HepG2 (cell line): ENCODE measurements around the gene DCUN1D2. TPM values are rescaled to one million over a fixed set of nuclear protein-coding genes. Genes with fewer than 3 reads are reported as not detected.

Experiments used
- GLI4 ChIP-seq: sonication (generic); formaldehyde crosslinking; IDR thresholded peaks from 2 replicates; pipeline ENCODE4 v1.5.1; 2020; ENCODE audit warnings: missing genetic modification reagents, mild to moderate bottlenecking, moderate library complexity, borderline replicate concordance
- KDM6A ChIP-seq: IDR thresholded peaks from 2 replicates; pipeline ENCODE4 v1.6.1; 2016; ENCODE audit warnings: low read depth
- PCBP1 ChIP-seq: fragments of 200-400 bp; formaldehyde crosslinking; IDR thresholded peaks from 2 replicates; pipeline ENCODE4 v1.6.1; 2017; ENCODE audit warnings: mild to moderate bottlenecking, low read depth, low read length, borderline replicate concordance
- ZFYVE20 ChIP-seq: sonication (generic); formaldehyde crosslinking; IDR thresholded peaks from 2 replicates; pipeline ENCODE4 v1.8.0; 2023; ENCODE audit warnings: low read depth, mild to moderate bottlenecking, moderate library complexity, missing genetic modification reagents, borderline replicate concordance
- ZNF143 ChIP-seq: sonication (generic); formaldehyde crosslinking; IDR thresholded peaks from 2 replicates; pipeline ENCODE4 v1.4.0; 2020; ENCODE audit warnings: missing genetic modification reagents
- polyA plus RNA-seq, 8 experiments: library from polyadenylated mRNA; depleted of rRNA in 3 of 8; stranded (reverse) in 7 of 8; unstranded in 1 of 8; fragments of >200 nt; fragmentation: Illumina TruSeq in 4 of 8; extraction: Trizol in 4 of 8; gene quantifications; 2 replicates each; pipeline versions ENCODE4 v1.2.1 to v1.2.3, GENCODE V29; 2011 to 2016; ENCODE audit warnings: low read depth in 4 of 8, missing spikeins in 1 of 8, mixed read lengths in 1 of 8; ENCODE audit not compliant: insufficient read depth in 1 of 8
- total RNA-seq, 5 experiments: library from RNA; depleted of rRNA; stranded (reverse); fragments of >200 nt; fragmentation: Illumina TruSeq; extraction: Trizol; gene quantifications; 2 replicates each; pipeline ENCODE4 v1.2.3, GENCODE V29; 2016; ENCODE audit warnings: low read depth in 1 of 5
- TF ChIP-seq, protein P1 (sequence below), 2 experiments: sonication (generic) in 1 of 2; formaldehyde crosslinking in 1 of 2; IDR thresholded peaks; 2 replicates each; pipeline versions ENCODE4 v1.6.1 to v1.9.0; 2014 to 2022; ENCODE audit warnings: antibody characterized with exemption in 1 of 2, borderline replicate concordance in 1 of 2, inconsistent platforms in 1 of 2, low read depth in 1 of 2, missing genetic modification reagents in 1 of 2

DCUN1D2 gene
- total and polyA plus RNA-seq, 2 of the 13 experiments (the other 11 are each of a cell fraction or from before 2014, with no cell fraction given): 9.1 to 9.6 TPM

DNA sequence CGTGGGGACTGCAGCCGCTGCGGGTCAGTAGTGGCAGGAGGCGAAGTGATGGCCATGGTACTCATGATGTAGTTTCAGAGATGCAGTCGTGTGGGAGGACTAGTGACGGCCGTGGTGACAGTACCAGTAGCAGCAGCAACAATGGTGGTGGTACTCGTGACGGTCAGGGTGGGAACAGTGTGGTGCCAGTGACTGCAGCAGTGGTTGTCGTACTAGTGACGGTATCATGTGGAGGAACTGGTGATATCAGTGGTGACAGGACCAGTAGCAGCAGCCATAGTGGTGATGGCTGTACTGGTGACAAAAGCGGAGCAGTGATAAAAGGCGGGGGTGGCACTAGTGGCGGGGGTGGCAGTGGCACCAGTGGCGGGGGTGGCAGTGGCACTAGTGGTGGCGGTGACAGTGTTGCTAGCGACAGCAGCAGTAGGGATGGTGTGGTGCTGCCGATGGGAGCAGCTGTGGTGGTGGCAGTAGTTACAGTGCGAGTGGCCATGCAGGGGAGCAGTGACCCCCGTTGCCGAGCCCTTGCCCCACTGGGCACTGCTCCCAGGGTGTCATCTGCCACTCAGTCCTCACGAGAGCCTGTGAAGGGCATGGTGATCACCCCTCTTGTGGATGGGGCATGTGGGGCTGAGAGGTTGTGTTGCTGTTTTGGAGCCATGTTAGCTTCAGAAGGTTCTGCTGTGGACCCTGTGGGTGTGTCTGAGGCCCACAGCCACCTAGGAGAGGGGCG, 60.0 kb downstream of the DCUN1D2 start (continued):
- TF ChIP-seq ZNF143 (CRISPR knock-in tag) (no peak), KDM6A (CRISPR knock-in tag) (no peak), ZFYVE20 (CRISPR knock-in tag) (no peak), GLI4 (CRISPR knock-in tag) (no peak), PCBP1 (no peak)
- TF ChIP-seq, protein P1, sequence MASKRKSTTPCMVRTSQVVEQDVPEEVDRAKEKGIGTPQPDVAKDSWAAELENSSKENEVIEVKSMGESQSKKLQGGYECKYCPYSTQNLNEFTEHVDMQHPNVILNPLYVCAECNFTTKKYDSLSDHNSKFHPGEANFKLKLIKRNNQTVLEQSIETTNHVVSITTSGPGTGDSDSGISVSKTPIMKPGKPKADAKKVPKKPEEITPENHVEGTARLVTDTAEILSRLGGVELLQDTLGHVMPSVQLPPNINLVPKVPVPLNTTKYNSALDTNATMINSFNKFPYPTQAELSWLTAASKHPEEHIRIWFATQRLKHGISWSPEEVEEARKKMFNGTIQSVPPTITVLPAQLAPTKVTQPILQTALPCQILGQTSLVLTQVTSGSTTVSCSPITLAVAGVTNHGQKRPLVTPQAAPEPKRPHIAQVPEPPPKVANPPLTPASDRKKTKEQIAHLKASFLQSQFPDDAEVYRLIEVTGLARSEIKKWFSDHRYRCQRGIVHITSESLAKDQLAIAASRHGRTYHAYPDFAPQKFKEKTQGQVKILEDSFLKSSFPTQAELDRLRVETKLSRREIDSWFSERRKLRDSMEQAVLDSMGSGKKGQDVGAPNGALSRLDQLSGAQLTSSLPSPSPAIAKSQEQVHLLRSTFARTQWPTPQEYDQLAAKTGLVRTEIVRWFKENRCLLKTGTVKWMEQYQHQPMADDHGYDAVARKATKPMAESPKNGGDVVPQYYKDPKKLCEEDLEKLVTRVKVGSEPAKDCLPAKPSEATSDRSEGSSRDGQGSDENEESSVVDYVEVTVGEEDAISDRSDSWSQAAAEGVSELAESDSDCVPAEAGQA (IDR thresholded peaks at IDR 0.05; ENCODE audit: low read depth): no peak
- TF ChIP-seq, protein P1 (CRISPR knock-in tag; IDR thresholded peaks at IDR 0.05; ENCODE audit: borderline replicate concordance): no peak
